ENCODE results near the gene CLOCK. TPM values are rescaled to one million over a fixed set of nuclear protein-coding genes. Genes with fewer than 3 reads are reported as not detected.
A peak's percentile ranks its signal among the peaks of the same experiment; 100 is the strongest.

The CLOCK gene
- total RNA-seq, 2 donors from 2014 or later: 8.4 to 13.6 TPM

DNA sequence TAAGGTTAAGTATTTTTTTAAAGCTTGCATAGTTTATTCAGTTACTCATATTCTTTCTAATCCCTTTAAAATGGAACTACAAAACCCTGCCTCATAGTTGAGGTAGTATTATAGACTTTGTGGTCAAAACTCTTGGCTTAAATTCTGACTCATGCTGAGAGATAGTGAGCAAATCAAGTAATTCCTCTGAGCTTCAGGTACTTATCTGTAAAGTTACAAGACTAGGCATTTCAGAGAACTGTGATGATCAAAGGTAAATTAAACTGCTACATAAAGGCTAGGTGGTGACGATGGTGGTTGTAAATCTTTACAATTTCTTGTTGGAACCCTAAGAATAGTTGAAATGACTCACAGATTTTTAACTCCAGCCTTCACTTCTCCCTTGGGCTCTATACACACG, 3.2 kb upstream of the CLOCK start:
- Mint-ChIP-seq H3K27ac (peak overlapping the region; percentile 57 to 84), H3K36me3 (peaks cover 0 to 8% of the 10 kb centered on the region in 2 donors), H3K9me3 (no peaks in the 10 kb centered on the region)
- DNase-seq (ENCODE audit: low spot score in 2 of 2): no peak
- ATAC-seq: peak; percentile 44 to 83

DNA sequence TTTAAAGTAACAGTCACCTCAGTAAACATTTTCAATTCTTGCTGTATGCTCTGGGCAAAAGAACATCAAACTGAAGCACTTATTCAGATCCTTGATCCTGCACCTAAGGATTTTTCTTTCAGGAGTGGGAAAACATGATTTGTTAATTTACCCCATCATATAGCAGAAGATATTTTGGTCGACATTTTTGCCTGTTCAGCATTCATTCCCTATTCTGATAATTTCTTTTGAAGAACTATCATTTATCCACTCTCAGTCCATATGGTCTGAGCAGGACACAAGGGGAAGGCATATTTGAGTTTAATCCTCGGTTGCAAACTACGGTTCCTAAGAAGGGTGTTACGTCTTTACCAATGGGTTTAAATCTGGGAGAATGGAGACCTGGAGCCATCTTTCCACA, 1.2 kb upstream of the CLOCK start:
- Mint-ChIP-seq H3K27ac (peak overlapping the region in 1 of 2 donors; percentile 86), H3K9me3 (no peaks in the 10 kb centered on the region), H3K36me3 (peaks cover 0 to 8% of the 10 kb centered on the region in 2 donors)
- DNase-seq (ENCODE audit: low spot score in 2 of 2): no peak
- ATAC-seq: no peak

DNA sequence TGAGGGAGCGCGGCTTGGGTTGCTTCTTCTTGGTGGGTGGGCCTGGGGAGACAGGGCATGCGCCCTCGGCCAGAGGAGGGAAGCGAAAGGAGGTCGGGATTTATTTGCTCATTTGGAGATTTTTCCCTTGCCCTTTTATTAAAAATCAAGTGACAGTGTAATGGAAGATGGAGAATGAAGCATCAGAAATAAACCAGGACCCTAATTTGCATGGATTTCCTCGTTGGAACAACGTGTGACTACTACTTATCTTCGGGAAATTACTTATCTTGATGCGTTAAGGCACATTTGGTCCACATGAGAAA, 709 bp upstream of the CLOCK start:
- Mint-ChIP-seq H3K36me3 (peaks cover 0 to 8% of the 10 kb centered on the region in 2 donors), H3K27ac (peak overlapping the region; percentile 55 to 86), H3K9me3 (no peaks in the 10 kb centered on the region)
- DNase-seq (ENCODE audit: low spot score in 2 of 2): no peak
- no peak for ATAC-seq

DNA sequence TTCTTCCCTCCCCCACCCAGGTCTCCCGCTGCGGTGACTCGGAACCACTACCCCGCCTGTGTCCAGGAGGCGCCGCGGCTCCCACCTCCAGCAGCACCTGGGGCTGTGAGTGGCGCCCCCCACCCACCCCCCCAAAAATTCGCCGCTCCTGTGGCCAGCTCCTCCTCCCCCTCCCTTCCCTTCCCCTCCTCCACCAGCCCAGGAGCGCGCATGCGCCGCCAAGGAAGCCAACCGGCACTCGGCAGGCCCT, 278 bp downstream of the CLOCK start:
- Mint-ChIP-seq H3K27ac (peak overlapping the region in 1 of 2 donors; percentile 86), H3K36me3 (peaks cover 0 to 8% of the 10 kb centered on the region in 2 donors), H3K9me3 (no peaks in the 10 kb centered on the region)
- DNase-seq (ENCODE audit: low spot score in 2 of 2) (no peak), ATAC-seq (peak; percentile 55 to 56)

DNA sequence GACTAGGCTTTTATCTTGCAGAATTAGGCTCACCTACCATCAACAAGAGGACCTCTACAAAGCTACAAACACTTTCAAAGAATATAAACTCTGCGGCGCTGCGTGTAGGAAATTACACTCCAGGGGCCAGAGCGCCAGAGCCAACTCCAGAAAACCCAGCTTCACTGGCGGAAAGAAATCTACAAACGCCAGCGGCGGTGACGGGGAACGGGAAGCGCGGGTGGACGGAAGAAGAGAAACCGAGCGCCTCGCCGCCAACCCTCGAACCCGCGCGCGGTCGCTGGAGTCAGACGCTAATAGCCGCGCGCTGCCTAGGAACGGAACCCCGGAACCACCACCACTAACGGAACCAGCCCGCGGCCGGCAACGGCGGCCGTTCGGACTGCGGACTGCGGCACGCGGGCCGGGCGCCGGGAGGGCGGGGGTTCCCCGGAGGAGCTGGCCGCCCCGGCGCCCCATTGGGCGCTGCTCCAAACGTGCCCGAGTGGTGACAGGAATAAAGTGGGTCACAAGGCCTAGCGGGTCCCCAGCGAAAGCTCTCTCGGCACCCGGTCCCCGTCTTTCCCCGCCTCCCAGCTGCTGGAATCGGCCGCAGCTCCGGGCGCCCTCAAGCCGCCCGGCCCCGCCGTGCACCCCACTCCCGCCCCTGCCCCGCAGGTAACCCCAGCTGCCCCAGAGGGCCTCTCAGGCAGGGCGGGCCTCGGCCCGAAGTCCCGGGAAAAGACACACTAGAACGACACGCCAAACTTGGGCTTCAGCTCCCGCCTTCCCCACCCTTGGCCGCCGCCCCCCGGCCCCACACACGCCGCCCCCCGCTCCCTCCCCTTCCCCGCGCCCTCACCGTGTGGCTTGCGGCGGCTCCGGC, 836 bp downstream of the CLOCK start:
- DNase-seq (ENCODE audit: low spot score in 2 of 2) (peak; percentile 56 to 77), ATAC-seq (peak; percentile 36 to 60)
- H3K9me3 Mint-ChIP-seq: no peaks in the 10 kb centered on the region
- H3K36me3 Mint-ChIP-seq: peaks cover 0 to 8% of the 10 kb centered on the region in 2 donors
- H3K27ac Mint-ChIP-seq: peak overlapping the region; percentile 86 to 94

DNA sequence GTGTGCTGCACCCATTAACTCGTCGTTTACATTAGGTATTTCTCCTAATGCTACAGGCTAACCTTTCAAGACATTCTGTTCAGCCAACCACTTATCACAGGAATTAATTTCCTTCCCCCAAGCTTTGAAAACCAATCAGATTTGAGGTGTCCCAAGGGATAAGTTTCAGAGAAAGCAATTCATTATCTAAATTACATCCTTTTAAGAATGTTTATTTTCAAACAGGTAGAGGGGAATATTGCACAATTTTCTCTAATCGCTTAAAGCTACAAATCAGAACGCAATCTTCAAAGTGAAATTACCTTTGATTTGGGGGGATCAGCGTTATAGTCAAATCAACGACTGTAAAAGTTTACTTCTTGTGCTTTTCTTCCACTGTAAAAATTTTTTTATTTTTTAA, 1.6 kb downstream of the CLOCK start:
- ATAC-seq (no peak), DNase-seq (ENCODE audit: low spot score in 2 of 2) (no peak)
- no peaks in the 10 kb centered on the region for H3K9me3 Mint-ChIP-seq
- peak overlapping the region; percentile 86 to 94 for H3K27ac Mint-ChIP-seq
- peaks cover 0 to 8% of the 10 kb centered on the region in 2 donors for H3K36me3 Mint-ChIP-seq

DNA sequence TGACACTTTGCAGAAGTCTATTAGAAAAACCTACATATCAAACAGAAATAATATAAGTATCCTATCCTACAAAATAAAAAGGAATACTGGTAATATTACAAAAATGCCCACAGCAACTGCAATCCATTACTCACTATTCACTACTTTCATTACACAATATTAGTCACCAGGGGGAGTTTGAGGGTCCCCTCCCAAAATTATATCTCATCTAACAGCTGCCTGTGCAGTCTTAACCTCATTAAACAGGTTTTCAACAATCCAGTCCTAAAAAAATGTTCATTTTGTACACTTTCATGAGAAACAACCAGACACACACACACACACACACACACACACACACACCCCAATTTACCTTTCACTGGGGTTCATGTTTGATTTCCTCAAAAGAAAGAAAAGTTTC, 2.9 kb downstream of the CLOCK start:
- ATAC-seq: no peak
- H3K9me3 Mint-ChIP-seq: no peaks in the 10 kb centered on the region
- H3K27ac Mint-ChIP-seq: no peak overlapping the region
- peaks cover 0 to 2% of the 10 kb centered on the region in 2 donors for H3K36me3 Mint-ChIP-seq
- no peak for DNase-seq (ENCODE audit: low spot score in 2 of 2)

DNA sequence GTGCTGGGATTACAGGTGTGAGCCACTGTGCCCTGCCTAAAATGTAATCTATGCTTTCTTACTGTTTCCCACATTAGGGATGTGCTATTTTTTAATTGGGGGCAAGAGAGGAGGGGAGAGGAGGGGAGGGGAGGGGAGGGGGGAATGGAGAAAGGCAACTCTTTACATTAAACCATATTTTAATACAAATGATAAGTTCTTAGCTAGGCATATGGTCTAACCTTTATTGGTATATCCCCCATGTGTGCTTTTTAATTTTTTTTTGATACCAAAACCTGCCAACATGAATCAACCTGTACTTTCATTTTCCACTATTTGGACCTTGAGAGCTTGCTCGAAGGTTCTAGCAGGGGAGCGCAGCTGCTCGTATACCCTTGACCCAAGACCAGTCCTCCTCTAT, 6.4 kb downstream of the CLOCK start:
- no peaks in the 10 kb centered on the region for H3K9me3 Mint-ChIP-seq
- no peak for ATAC-seq
- DNase-seq (ENCODE audit: low spot score in 2 of 2): no peak
- peaks cover 0 to 13% of the 10 kb centered on the region in 2 donors for H3K36me3 Mint-ChIP-seq
- H3K27ac Mint-ChIP-seq: no peak overlapping the region

DNA sequence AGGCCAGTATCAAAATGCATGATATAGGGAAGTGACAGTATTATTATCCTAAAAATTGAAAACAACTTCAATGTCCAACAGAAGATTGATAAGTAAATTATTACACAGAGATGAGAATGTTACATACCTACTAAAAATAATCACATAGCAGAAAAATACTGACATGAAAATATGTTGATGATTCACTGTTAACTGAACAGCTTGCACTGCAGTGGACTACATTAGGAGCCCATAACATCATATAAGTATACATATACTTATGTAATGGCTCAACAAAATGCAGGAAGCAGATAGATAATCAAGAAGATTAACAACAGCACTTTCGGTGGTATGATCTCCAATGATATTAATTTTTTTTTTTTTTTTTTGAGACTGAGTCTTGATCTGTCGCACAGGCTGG, 7.1 kb downstream of the CLOCK start:
- ATAC-seq: no peak
- Mint-ChIP-seq H3K9me3 (no peaks in the 10 kb centered on the region), H3K36me3 (peaks cover 0 to 16% of the 10 kb centered on the region in 2 donors), H3K27ac (no peak overlapping the region)
- DNase-seq (ENCODE audit: low spot score in 2 of 2): no peak

DNA sequence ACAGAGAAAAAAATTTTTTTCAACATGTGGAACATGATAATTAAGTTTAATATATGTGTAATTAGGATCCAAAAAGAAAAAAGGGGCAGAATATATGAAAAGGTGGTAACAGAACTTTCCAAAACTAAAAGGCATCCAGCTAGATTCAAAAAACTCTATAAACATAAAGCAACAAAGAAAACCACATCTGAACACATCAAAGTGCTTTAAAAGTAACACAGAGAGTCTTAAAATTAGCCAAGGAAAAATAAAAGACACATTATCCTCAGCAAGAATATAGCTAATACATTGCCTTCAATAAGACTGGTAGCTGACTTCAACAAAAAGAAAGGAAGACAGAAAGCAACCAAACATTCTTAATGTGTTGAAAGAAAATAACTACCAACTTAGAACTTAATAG, 8.2 kb downstream of the CLOCK start:
- Mint-ChIP-seq H3K36me3 (peaks cover 8 to 25% of the 10 kb centered on the region in 2 donors), H3K9me3 (peaks cover 0 to 8% of the 10 kb centered on the region in 2 donors), H3K27ac (no peak overlapping the region)
- DNase-seq (ENCODE audit: low spot score in 2 of 2): no peak
- no peak for ATAC-seq

DNA sequence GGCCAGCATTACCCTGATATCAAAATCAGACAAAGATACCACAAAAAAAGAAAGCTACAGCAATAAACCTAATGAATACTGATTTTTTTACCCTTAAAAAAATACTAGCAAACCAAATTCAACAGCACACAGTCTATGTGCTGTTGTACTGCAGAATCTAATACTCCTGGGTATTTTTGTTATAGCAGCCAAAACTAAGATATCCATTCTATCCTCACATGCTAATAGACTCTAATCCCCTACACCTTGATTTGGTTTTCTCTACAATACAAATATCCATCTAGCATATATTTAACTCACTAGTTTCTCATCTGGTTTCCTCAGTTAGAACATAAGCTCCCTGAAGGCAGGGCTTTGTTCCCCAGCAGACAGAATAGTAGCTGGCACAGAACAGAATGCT, 12.4 kb downstream of the CLOCK start:
- no peak for ATAC-seq
- peaks cover 4 to 25% of the 10 kb centered on the region in 2 donors for H3K9me3 Mint-ChIP-seq
- DNase-seq (ENCODE audit: low spot score in 2 of 2): no peak
- H3K36me3 Mint-ChIP-seq: peaks cover 23 to 63% of the 10 kb centered on the region in 2 donors
- no peak overlapping the region for H3K27ac Mint-ChIP-seq

DNA sequence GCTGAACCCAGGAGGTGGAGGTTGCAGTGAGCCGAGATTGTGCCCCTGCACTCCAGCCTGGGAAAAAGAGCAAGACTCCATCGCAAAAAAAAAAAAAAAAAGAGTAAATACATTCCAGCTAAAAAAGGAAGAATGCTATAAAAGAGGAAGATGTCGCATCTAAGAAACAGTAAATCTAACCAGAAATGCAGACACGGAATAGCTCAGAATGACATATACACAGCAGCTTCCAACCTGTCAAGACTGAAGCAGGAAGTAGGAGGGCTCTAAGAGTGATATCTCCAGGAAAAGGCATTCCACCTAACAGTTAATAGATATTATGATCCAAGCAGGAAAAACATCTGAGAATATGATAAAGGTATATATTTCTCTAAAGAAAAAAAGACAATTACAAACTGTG, 16.0 kb downstream of the CLOCK start:
- ATAC-seq (no peak), DNase-seq (ENCODE audit: low spot score in 2 of 2) (no peak)
- H3K36me3 Mint-ChIP-seq: peaks cover 23 to 56% of the 10 kb centered on the region in 2 donors
- H3K27ac Mint-ChIP-seq: no peak overlapping the region
- peaks cover 4 to 25% of the 10 kb centered on the region in 2 donors for H3K9me3 Mint-ChIP-seq

DNA sequence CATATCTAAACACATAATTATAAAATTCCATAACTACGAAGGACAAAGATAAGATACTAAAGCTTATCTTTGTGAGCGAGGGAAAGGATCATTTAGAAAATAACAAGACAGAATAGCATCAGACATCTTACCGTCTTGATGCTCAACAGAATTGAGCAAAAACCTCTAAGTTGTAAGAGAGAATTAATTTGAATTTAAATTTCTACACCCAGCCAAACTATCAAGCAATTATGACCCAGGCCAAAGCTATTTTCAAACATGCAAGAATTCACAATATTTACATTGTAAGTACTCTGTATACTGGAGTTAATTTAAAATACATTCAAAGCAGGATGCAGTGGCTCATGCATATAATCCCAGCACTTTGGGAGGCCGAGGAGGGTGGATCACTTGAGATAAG, 16.5 kb downstream of the CLOCK start:
- ATAC-seq (no peak), DNase-seq (ENCODE audit: low spot score in 2 of 2) (no peak)
- no peak overlapping the region for H3K27ac Mint-ChIP-seq
- peaks cover 4 to 25% of the 10 kb centered on the region in 2 donors for H3K9me3 Mint-ChIP-seq
- peaks cover 23 to 56% of the 10 kb centered on the region in 2 donors for H3K36me3 Mint-ChIP-seq

DNA sequence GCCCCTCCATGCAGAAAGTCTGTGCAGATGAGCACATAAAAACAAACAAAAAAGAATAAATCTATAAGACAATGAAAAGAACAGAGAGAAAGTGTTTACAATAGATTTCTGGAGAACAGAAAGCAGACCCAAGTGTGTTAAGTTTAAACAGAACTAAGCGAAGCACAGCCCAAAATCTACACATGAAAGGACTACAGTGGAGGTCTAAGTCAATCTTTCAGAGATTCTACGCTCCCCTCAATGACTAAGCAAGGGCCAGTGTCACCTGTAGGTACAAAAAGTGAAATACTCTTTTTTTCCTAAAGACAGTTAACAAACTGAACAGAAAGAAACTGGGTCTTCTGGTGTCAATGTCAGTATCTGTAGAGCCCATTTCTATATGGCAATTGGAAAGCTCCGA, 18.2 kb downstream of the CLOCK start:
- H3K36me3 Mint-ChIP-seq: peaks cover 15 to 48% of the 10 kb centered on the region in 2 donors
- H3K9me3 Mint-ChIP-seq: peaks cover 4 to 17% of the 10 kb centered on the region in 2 donors
- no peak overlapping the region for H3K27ac Mint-ChIP-seq
- DNase-seq (ENCODE audit: low spot score in 2 of 2) (no peak), ATAC-seq (no peak)

DNA sequence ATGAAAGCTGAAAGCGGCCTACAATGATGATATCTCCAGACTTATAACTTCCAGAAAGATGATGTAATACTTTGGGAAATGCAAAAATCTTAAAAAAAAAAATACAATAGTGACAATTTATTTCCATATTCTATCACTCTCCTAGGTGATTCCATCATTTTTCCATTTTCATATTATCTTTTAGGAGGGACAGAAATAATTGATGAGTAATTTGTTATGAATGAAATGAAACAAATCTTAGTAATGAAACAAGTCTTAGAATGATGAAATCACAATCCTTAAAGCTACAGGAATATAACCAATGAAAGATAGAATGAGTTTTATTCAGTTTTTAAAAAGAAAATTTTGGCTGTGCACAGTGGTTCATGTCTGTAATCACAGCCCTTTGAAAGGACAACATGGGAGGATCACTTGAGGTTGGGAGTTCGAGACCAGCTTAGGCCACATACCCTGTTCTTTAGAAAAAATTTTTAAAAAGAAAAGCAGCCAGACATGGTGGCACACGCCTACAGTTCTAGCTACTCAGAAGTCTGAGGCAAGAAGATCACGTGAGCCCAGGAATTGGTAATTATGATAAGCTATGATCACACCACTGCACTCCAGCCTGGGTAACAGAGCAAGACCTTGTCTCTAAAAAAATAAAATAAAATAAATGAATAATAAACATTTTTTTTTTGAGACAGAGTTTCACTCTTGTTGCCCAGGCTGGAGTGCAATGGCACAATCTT, 21.7 kb downstream of the CLOCK start:
- DNase-seq (ENCODE audit: low spot score in 2 of 2) (no peak), ATAC-seq (no peak)
- Mint-ChIP-seq H3K27ac (no peak overlapping the region), H3K36me3 (peaks cover 6 to 17% of the 10 kb centered on the region in 2 donors), H3K9me3 (peaks cover 0 to 4% of the 10 kb centered on the region in 2 donors)

DNA sequence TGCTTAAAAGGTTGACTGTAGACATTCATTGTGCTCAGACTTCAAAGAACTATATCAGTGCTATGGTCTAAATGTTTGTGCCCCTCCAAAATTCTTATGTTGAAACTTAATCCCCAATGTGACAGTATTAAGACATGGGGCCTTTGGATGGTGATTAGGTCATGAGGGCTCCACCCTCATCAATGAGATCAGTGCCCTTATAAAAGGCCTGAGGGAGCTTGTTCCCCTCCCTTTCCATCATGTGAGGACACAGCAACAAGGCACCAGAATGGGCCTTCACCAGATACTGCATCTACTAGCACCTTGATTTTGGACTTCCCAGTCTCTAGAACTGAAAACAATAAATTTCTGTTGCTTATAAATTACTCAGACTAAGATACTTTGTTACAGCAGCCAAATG, 28.3 kb downstream of the CLOCK start:
- H3K9me3 Mint-ChIP-seq: peaks cover 0 to 10% of the 10 kb centered on the region in 2 donors
- H3K36me3 Mint-ChIP-seq: peaks cover 5 to 7% of the 10 kb centered on the region in 2 donors
- DNase-seq (ENCODE audit: low spot score in 2 of 2): no peak
- ATAC-seq: no peak
- H3K27ac Mint-ChIP-seq: no peak overlapping the region

DNA sequence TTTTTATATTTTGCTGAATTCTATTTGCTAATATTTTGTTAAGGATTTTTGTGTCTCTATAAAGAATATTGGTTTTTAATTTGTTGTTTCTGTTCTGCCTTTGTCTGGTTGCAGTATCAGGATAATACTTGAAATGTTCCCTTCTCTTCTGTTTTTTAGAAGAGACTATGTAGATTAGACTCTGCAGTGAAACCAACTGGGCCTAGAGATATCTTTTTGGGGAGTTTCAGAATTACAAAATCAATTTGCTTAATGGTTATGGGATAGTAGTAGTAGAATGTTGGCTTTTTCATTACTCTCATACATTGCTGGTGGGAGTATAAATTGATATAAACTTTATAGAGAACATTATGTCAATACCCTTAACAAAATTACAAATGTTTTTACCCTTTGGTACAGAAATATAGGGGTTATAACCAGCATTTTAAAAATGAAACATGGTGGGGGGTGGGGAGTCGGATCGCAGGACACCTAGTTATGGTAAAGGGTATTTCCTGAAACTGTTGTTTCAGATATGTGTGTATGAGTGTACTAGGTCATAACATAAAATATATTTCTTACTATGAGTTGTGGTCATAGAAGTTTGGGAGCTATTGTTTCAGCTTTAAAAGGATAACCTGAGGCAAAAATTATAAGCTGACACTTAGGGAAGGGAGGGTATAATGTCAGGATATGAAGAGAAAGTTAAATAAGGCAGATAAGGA, 29.0 kb downstream of the CLOCK start:
- peaks cover 0 to 14% of the 10 kb centered on the region in 2 donors for H3K9me3 Mint-ChIP-seq
- H3K27ac Mint-ChIP-seq: no peak overlapping the region

More for the DNA sequence above, 29.0 kb downstream of the CLOCK start:
- H3K36me3 Mint-ChIP-seq: peaks cover 5 to 7% of the 10 kb centered on the region in 2 donors
- ATAC-seq (no peak), DNase-seq (ENCODE audit: low spot score in 2 of 2) (no peak)

All from activated naive CD4-positive, alpha-beta T cell treated with anti-CD3 and anti-CD28 coated beads, Interleukin-2, amount 50 U/mL, for 72 hours (primary cell).